HepG2 (cell line): Measurements from ENCODE around the gene BCAR3.

Source experiments
- CTCF ChIP-seq: sonication (generic); formaldehyde crosslinking; IDR thresholded peaks from 2 replicates; pipeline ENCODE4 v1.5.0; 2020; ENCODE audit warnings: mild to moderate bottlenecking, missing genetic modification reagents, moderate library complexity
- PAX8 ChIP-seq: sonication (generic); formaldehyde crosslinking; IDR thresholded peaks from 2 replicates; pipeline ENCODE4 v1.8.0; 2022; ENCODE audit warnings: mild to moderate bottlenecking, missing genetic modification reagents, borderline replicate concordance
- PBX3 ChIP-seq: sonication (generic); formaldehyde crosslinking; IDR thresholded peaks from 2 replicates; pipeline ENCODE4 v1.8.1; 2023; ENCODE audit warnings: missing genetic modification reagents, inconsistent platforms, borderline replicate concordance
- SAFB2 ChIP-seq: sonication (generic); formaldehyde crosslinking; IDR thresholded peaks from 2 replicates; pipeline ENCODE4 v1.5.1; 2020; ENCODE audit warnings: missing genetic modification reagents, low read depth, mild to moderate bottlenecking, borderline replicate concordance
- STAG1 ChIP-seq: sonication (generic); formaldehyde crosslinking; IDR thresholded peaks from 2 replicates; pipeline ENCODE4 v1.4.0; 2020; ENCODE audit warnings: missing genetic modification reagents
- ZBTB21 ChIP-seq: sonication (generic); formaldehyde crosslinking; IDR thresholded peaks from 2 replicates; pipeline ENCODE4 v1.4.0; 2020; ENCODE audit warnings: missing genetic modification reagents
- ZNF572 ChIP-seq: sonication (generic); formaldehyde crosslinking; IDR thresholded peaks from 2 replicates; pipeline ENCODE4 v1.5.1; 2020; ENCODE audit warnings: mild to moderate bottlenecking, missing genetic modification reagents

- TF ChIP-seq PAX8 (CRISPR knock-in tag) (no peak), CTCF (no peak), SAFB2 (CRISPR knock-in tag) (no peak), STAG1 (CRISPR knock-in tag) (no peak), ZBTB21 (CRISPR knock-in tag) (no peak), ZNF572 (CRISPR knock-in tag) (no peak), PBX3 (no peak)
Observed at GRCh38 chr1:93728480-93729131, 47.0 kb upstream of the BCAR3 start.
